ENCODE measurements around the gene OPHN1.

OPHN1 gene

GRCh38 chrX:68115371-68115770 lies 317.9 kb downstream of the OPHN1 start:
- no peak overlapping the region for H3K14ac ChIP-seq (ENCODE audit: low read length)
- peaks cover 0 to 4% of the 10 kb centered on the region in 2 donors for H3K4me1 ChIP-seq (ENCODE audit: control insufficient read depth in 2 of 2, insufficient read depth in 1 of 2, low read depth in 1 of 2, low read length in 2 of 2)
- no peak for DNase-seq (ENCODE audit: low spot score)
- H3K27me3 ChIP-seq (ENCODE audit: control insufficient read depth in 3 of 3, insufficient read depth in 3 of 3, low read depth in 1 of 3, low read length in 3 of 3) = no peaks in the 10 kb centered on the region
- H3K4me3 ChIP-seq (ENCODE audit: low read length in 2 of 2) = no peak overlapping the region
- H4K91ac ChIP-seq (ENCODE audit: low read depth, low read length, poor library complexity) = no peak overlapping the region
- no peak overlapping the region for H3K9ac ChIP-seq (ENCODE audit: low read depth, low read length, poor library complexity)
- H3K4ac ChIP-seq (ENCODE audit: low read length) = no peak overlapping the region
- no peak overlapping the region for H2BK15ac ChIP-seq (ENCODE audit: low read length)
- H3K79me1 ChIP-seq (ENCODE audit: low read depth, low read length) = no peaks in the 10 kb centered on the region
- H3K23ac ChIP-seq (ENCODE audit: low read depth, low read length, poor library complexity) = no peak overlapping the region
- H2AFZ ChIP-seq (ENCODE audit: low read length) = no peak overlapping the region
- no peak overlapping the region for H3K4me2 ChIP-seq (ENCODE audit: insufficient read depth, low read length, poor library complexity, severe bottlenecking)
- H2BK5ac ChIP-seq (ENCODE audit: low read length) = no peak overlapping the region
- no peak overlapping the region for H4K8ac ChIP-seq (ENCODE audit: low read depth, low read length)
- H3K27ac ChIP-seq (replicated peaks; ENCODE audit: low read length) = no peak overlapping the region
- no peak overlapping the region for H3K18ac ChIP-seq (ENCODE audit: low read length)
- H2BK120ac ChIP-seq (ENCODE audit: low read depth, low read length) = no peak overlapping the region
- no peaks in the 10 kb centered on the region for H3K36me3 ChIP-seq (replicated peaks in 1 of 2; ENCODE audit: control insufficient read depth in 2 of 2, insufficient read depth in 2 of 2, low read length in 2 of 2)
- H2BK12ac ChIP-seq (ENCODE audit: low read length) = no peak overlapping the region
- H2AK5ac ChIP-seq (ENCODE audit: low read depth, low read length) = no peak overlapping the region
- no peaks in the 10 kb centered on the region for H3K9me3 ChIP-seq (replicated peaks in 1 of 2; ENCODE audit: control insufficient read depth in 2 of 2, insufficient read depth in 1 of 2, low read depth in 1 of 2, low read length in 2 of 2)

- no peak overlapping the region for H2BK15ac ChIP-seq (ENCODE audit: low read length)
- DNase-seq (ENCODE audit: low spot score) = no peak
These were observed 318.6 kb downstream of the OPHN1 start for GRCh38 chrX:68114573-68115129.

GRCh38 chrX:68113837-68114572 lies 319.3 kb downstream of the OPHN1 start:
- Histone ChIP-seq H3K4ac (ENCODE audit: low read length) (no peak overlapping the region), H3K4me1 (ENCODE audit: control insufficient read depth in 2 of 2, insufficient read depth in 1 of 2, low read depth in 1 of 2, low read length in 2 of 2) (peaks cover 0 to 4% of the 10 kb centered on the region in 2 donors)
- whole genome bisulfite sequencing, 2 donors (ENCODE audit: extremely low coverage in 2 of 2, insufficient read length in 2 of 2, insufficient replicate concordance in 1 of 2) = no CpG with 5 or more reads among the region's 5 CpGs

More at GRCh38 chrX:68114573-68115129, 318.6 kb downstream of the OPHN1 start:
- Histone ChIP-seq H3K23ac (ENCODE audit: low read depth, low read length, poor library complexity) (no peak overlapping the region), H3K9me3 (replicated peaks in 1 of 2; ENCODE audit: control insufficient read depth in 2 of 2, insufficient read depth in 1 of 2, low read depth in 1 of 2, low read length in 2 of 2) (no peaks in the 10 kb centered on the region), H2AFZ (ENCODE audit: low read length) (no peak overlapping the region), H4K91ac (ENCODE audit: low read depth, low read length, poor library complexity) (no peak overlapping the region), H2BK12ac (ENCODE audit: low read length) (no peak overlapping the region), H3K27ac (replicated peaks; ENCODE audit: low read length) (no peak overlapping the region), H3K9ac (ENCODE audit: low read depth, low read length, poor library complexity) (no peak overlapping the region), H3K36me3 (replicated peaks in 1 of 2; ENCODE audit: control insufficient read depth in 2 of 2, insufficient read depth in 2 of 2, low read length in 2 of 2) (no peaks in the 10 kb centered on the region), H3K27me3 (ENCODE audit: control insufficient read depth in 3 of 3, insufficient read depth in 3 of 3, low read depth in 1 of 3, low read length in 3 of 3) (no peaks in the 10 kb centered on the region), H3K4me1 (ENCODE audit: control insufficient read depth in 2 of 2, insufficient read depth in 1 of 2, low read depth in 1 of 2, low read length in 2 of 2) (peaks cover 0 to 4% of the 10 kb centered on the region in 2 donors), H3K79me1 (ENCODE audit: low read depth, low read length) (no peaks in the 10 kb centered on the region), H2AK5ac (ENCODE audit: low read depth, low read length) (no peak overlapping the region), H2BK120ac (ENCODE audit: low read depth, low read length) (no peak overlapping the region), H3K4ac (ENCODE audit: low read length) (no peak overlapping the region), H3K4me2 (ENCODE audit: insufficient read depth, low read length, poor library complexity, severe bottlenecking) (no peak overlapping the region), H3K4me3 (ENCODE audit: low read length in 2 of 2) (no peak overlapping the region), H3K18ac (ENCODE audit: low read length) (no peak overlapping the region), H3K14ac (ENCODE audit: low read length) (no peak overlapping the region), H2BK5ac (ENCODE audit: low read length) (no peak overlapping the region), H4K8ac (ENCODE audit: low read depth, low read length) (no peak overlapping the region)
- WGBS, 2 donors (ENCODE audit: extremely low coverage in 2 of 2, insufficient read length in 2 of 2, insufficient replicate concordance in 1 of 2) = no CpG with 5 or more reads among the region's 4 CpGs

GRCh38 chrX:68112321-68112720 lies 321.0 kb downstream of the OPHN1 start:
- H3K4me2 ChIP-seq (ENCODE audit: insufficient read depth, low read length, poor library complexity, severe bottlenecking) = no peak overlapping the region
- no peaks in the 10 kb centered on the region for H3K79me1 ChIP-seq (ENCODE audit: low read depth, low read length)
- no peak overlapping the region for H2BK5ac ChIP-seq (ENCODE audit: low read length)
- H3K4me1 ChIP-seq (ENCODE audit: control insufficient read depth in 2 of 2, insufficient read depth in 1 of 2, low read depth in 1 of 2, low read length in 2 of 2) = peaks cover 0 to 4% of the 10 kb centered on the region in 2 donors
- no peak overlapping the region for H3K4me3 ChIP-seq (ENCODE audit: low read length in 2 of 2)
- no peak overlapping the region for H3K23ac ChIP-seq (ENCODE audit: low read depth, low read length, poor library complexity)
- H2BK120ac ChIP-seq (ENCODE audit: low read depth, low read length) = no peak overlapping the region
- no peak overlapping the region for H3K27ac ChIP-seq (replicated peaks; ENCODE audit: low read length)
- no peak overlapping the region for H3K14ac ChIP-seq (ENCODE audit: low read length)
- no CpG with 5 or more reads among the region's 3 CpGs for WGBS, 2 donors (ENCODE audit: extremely low coverage in 2 of 2, insufficient read length in 2 of 2, insufficient replicate concordance in 1 of 2)
- H3K4ac ChIP-seq (ENCODE audit: low read length) = no peak overlapping the region
- no peaks in the 10 kb centered on the region for H3K27me3 ChIP-seq (ENCODE audit: control insufficient read depth in 3 of 3, insufficient read depth in 3 of 3, low read depth in 1 of 3, low read length in 3 of 3)
- H3K9me3 ChIP-seq (replicated peaks in 1 of 2; ENCODE audit: control insufficient read depth in 2 of 2, insufficient read depth in 1 of 2, low read depth in 1 of 2, low read length in 2 of 2) = no peaks in the 10 kb centered on the region
- no peak overlapping the region for H3K9ac ChIP-seq (ENCODE audit: low read depth, low read length, poor library complexity)
- no peak overlapping the region for H3K18ac ChIP-seq (ENCODE audit: low read length)
- H2BK12ac ChIP-seq (ENCODE audit: low read length) = no peak overlapping the region
- no peak overlapping the region for H4K91ac ChIP-seq (ENCODE audit: low read depth, low read length, poor library complexity)
- no peak overlapping the region for H2AFZ ChIP-seq (ENCODE audit: low read length)
- no peak overlapping the region for H2AK5ac ChIP-seq (ENCODE audit: low read depth, low read length)
- no peak overlapping the region for H4K8ac ChIP-seq (ENCODE audit: low read depth, low read length)
- H3K36me3 ChIP-seq (replicated peaks in 1 of 2; ENCODE audit: control insufficient read depth in 2 of 2, insufficient read depth in 2 of 2, low read length in 2 of 2) = no peaks in the 10 kb centered on the region
- H2BK15ac ChIP-seq (ENCODE audit: low read length) = no peak overlapping the region
- DNase-seq (ENCODE audit: low spot score) = no peak

More at GRCh38 chrX:68113837-68114572, 319.3 kb downstream of the OPHN1 start:
- Histone ChIP-seq H2BK12ac (ENCODE audit: low read length) (no peak overlapping the region), H2BK15ac (ENCODE audit: low read length) (no peak overlapping the region), H2AFZ (ENCODE audit: low read length) (no peak overlapping the region), H4K8ac (ENCODE audit: low read depth, low read length) (no peak overlapping the region), H3K14ac (ENCODE audit: low read length) (no peak overlapping the region), H3K23ac (ENCODE audit: low read depth, low read length, poor library complexity) (no peak overlapping the region), H3K4me2 (ENCODE audit: insufficient read depth, low read length, poor library complexity, severe bottlenecking) (no peak overlapping the region), H4K91ac (ENCODE audit: low read depth, low read length, poor library complexity) (no peak overlapping the region), H3K36me3 (replicated peaks in 1 of 2; ENCODE audit: control insufficient read depth in 2 of 2, insufficient read depth in 2 of 2, low read length in 2 of 2) (no peaks in the 10 kb centered on the region), H3K9ac (ENCODE audit: low read depth, low read length, poor library complexity) (no peak overlapping the region), H3K79me1 (ENCODE audit: low read depth, low read length) (no peaks in the 10 kb centered on the region), H3K27ac (replicated peaks; ENCODE audit: low read length) (no peak overlapping the region), H2BK5ac (ENCODE audit: low read length) (no peak overlapping the region), H3K18ac (ENCODE audit: low read length) (no peak overlapping the region), H2AK5ac (ENCODE audit: low read depth, low read length) (no peak overlapping the region), H2BK120ac (ENCODE audit: low read depth, low read length) (no peak overlapping the region), H3K27me3 (ENCODE audit: control insufficient read depth in 3 of 3, insufficient read depth in 3 of 3, low read depth in 1 of 3, low read length in 3 of 3) (no peaks in the 10 kb centered on the region), H3K4me3 (ENCODE audit: low read length in 2 of 2) (no peak overlapping the region), H3K9me3 (replicated peaks in 1 of 2; ENCODE audit: control insufficient read depth in 2 of 2, insufficient read depth in 1 of 2, low read depth in 1 of 2, low read length in 2 of 2) (no peaks in the 10 kb centered on the region)
- no peak for DNase-seq (ENCODE audit: low spot score)
